Loucy (cell line): ENCODE results near the gene LRBA.

Source experiments
- H2AFZ ChIP-seq: fragments of 200-600 bp; sonication (generic); 2 replicates; pipeline ENCODE4 v1.6.0; 2016; ENCODE audit warnings: antibody characterized with exemption, mild to moderate bottlenecking, low read length, moderate library complexity
- H3F3A ChIP-seq: fragments of 200-600 bp; 2 replicates; pipeline ENCODE4 v1.6.0; 2016; ENCODE audit warnings: antibody characterized with exemption, low read depth, mild to moderate bottlenecking
- H3K27me3 ChIP-seq: fragments of 200-600 bp; sonication (generic); 2 replicates; pipeline ENCODE4 v1.6.1; 2014; ENCODE audit warnings: low read length, mild to moderate bottlenecking; ENCODE audit not compliant: insufficient read depth, poor library complexity, severe bottlenecking
- H3K36me3 ChIP-seq: fragments of 200-600 bp; sonication (generic); 2 replicates; pipeline ENCODE4 v1.6.1; 2016; ENCODE audit warnings: low read length; ENCODE audit not compliant: insufficient read depth
- H3K4me1 ChIP-seq: fragments of 200-600 bp; sonication (generic); 2 replicates; pipeline ENCODE4 v1.5.1; 2014; ENCODE audit warnings: low read length, mild to moderate bottlenecking; ENCODE audit not compliant: insufficient read depth, poor library complexity, severe bottlenecking
- H3K4me2 ChIP-seq: fragments of 200-600 bp; sonication (generic); 2 replicates; pipeline ENCODE4 v1.6.0; 2014; ENCODE audit warnings: antibody characterized with exemption, low read length, low read depth, mild to moderate bottlenecking; ENCODE audit not compliant: poor library complexity, severe bottlenecking
- H3K4me3 ChIP-seq: fragments of 200-600 bp; sonication (generic); 2 replicates; pipeline ENCODE4 v1.5.1; 2014; ENCODE audit warnings: low read length, mild to moderate bottlenecking, mixed read lengths; ENCODE audit not compliant: poor library complexity, severe bottlenecking
- H3K79me2 ChIP-seq: fragments of 200-600 bp; sonication (generic); 2 replicates; pipeline ENCODE4 v1.6.1; 2014; ENCODE audit warnings: low read length; ENCODE audit not compliant: insufficient read depth
- H3K9ac ChIP-seq: fragments of 200-600 bp; sonication (generic); 2 replicates; pipeline ENCODE4 v1.6.0; 2014; ENCODE audit warnings: mild to moderate bottlenecking, low read depth, low read length, moderate library complexity; ENCODE audit not compliant: poor library complexity, severe bottlenecking
- H3K9me2 ChIP-seq: fragments of 200-600 bp; sonication (generic); replicated peaks from 2 replicates; pipeline ENCODE4 v1.6.1; 2016; ENCODE audit warnings: low read depth, low read length, mixed read lengths
- H3K9me3 ChIP-seq: fragments of 200-600 bp; sonication (generic); 2 replicates; pipeline ENCODE4 v1.6.1; 2014; ENCODE audit warnings: mild to moderate bottlenecking, antibody characterized with exemption, low read length, low read depth; ENCODE audit not compliant: insufficient read depth
- H4K20me1 ChIP-seq: fragments of 200-600 bp; sonication (generic); 2 replicates; pipeline ENCODE4 v1.6.0; 2014; ENCODE audit warnings: antibody characterized with exemption, low read length, mild to moderate bottlenecking; ENCODE audit not compliant: insufficient read depth, poor library complexity, severe bottlenecking
- EZH2phosphoT487 ChIP-seq: fragments of 200-600 bp; IDR thresholded peaks from 2 replicates; pipeline ENCODE4 v1.6.1; 2018; ENCODE audit warnings: antibody characterized with exemption, mild to moderate bottlenecking, moderate library complexity, borderline replicate concordance
- TF ChIP-seq, protein P1 (sequence below): fragments of 200-600 bp; sonication (generic); conservative IDR thresholded peaks from 2 replicates; pipeline ENCODE4 v1.5.1; 2014; ENCODE audit warnings: mild to moderate bottlenecking, antibody characterized with exemption, low read length

The LRBA gene

DNA sequence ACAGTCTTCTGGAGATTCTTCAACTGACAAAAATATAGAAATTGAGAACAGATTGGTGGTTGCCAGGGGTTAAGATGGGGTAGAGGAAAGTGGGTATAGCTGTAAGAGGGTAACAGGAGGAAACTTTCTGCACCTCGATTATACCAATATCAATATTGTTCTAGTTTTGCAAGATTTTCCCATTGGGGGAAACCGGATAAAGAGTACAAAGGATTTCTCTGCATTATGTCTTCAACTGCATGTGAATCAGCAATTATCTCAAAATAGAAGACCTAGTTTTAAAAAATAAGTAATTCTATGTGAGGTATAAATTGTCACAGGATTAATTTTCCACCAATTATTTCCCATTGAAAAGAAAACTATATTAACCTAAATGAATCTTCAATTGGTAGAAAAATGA lies 65.7 kb downstream of the LRBA start:
- no peaks in the 10 kb centered on the region for H3K27me3 ChIP-seq
- no peak for TF ChIP-seq EZH2phosphoT487
- TF ChIP-seq, protein P1, sequence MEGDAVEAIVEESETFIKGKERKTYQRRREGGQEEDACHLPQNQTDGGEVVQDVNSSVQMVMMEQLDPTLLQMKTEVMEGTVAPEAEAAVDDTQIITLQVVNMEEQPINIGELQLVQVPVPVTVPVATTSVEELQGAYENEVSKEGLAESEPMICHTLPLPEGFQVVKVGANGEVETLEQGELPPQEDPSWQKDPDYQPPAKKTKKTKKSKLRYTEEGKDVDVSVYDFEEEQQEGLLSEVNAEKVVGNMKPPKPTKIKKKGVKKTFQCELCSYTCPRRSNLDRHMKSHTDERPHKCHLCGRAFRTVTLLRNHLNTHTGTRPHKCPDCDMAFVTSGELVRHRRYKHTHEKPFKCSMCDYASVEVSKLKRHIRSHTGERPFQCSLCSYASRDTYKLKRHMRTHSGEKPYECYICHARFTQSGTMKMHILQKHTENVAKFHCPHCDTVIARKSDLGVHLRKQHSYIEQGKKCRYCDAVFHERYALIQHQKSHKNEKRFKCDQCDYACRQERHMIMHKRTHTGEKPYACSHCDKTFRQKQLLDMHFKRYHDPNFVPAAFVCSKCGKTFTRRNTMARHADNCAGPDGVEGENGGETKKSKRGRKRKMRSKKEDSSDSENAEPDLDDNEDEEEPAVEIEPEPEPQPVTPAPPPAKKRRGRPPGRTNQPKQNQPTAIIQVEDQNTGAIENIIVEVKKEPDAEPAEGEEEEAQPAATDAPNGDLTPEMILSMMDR = no peak
- no peak overlapping the region for H2AFZ ChIP-seq
- H3F3A ChIP-seq = no peaks in the 10 kb centered on the region
- no peaks in the 10 kb centered on the region for H3K9me2 ChIP-seq
- H3K79me2 ChIP-seq = peaks cover 75% of the 10 kb centered on the region
- no peaks in the 10 kb centered on the region for H3K36me3 ChIP-seq
- peaks cover 13% of the 10 kb centered on the region for H4K20me1 ChIP-seq
- no peaks in the 10 kb centered on the region for H3K9me3 ChIP-seq
- no peak overlapping the region for H3K4me2 ChIP-seq
- no peak overlapping the region for H3K9ac ChIP-seq
- H3K4me1 ChIP-seq = peaks cover 4% of the 10 kb centered on the region
- H3K4me3 ChIP-seq = no peak overlapping the region

DNA sequence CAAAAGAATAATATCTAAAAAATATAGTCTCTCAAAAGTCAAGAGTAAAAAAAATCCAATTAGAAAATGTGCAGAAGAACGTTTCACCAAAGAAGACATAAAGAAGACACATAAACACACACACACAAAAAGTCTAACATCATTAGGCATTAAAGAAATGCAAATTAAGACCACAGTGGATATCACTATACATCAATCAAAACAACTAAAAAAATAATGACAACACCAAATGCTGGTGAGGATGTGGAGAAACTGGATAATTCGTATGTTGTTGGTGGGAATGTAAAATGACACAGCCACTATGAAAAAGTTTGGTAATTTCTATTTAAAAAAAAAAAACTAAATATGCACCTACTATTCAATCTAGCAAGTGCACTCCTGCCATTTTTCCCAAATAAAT lies 66.4 kb downstream of the LRBA start:
- Histone ChIP-seq H3K4me3 (no peak overlapping the region), H3F3A (no peaks in the 10 kb centered on the region), H3K4me2 (no peak overlapping the region), H3K4me1 (peaks cover 4% of the 10 kb centered on the region), H3K9me2 (no peaks in the 10 kb centered on the region), H3K79me2 (peaks cover 80% of the 10 kb centered on the region), H4K20me1 (peaks cover 13% of the 10 kb centered on the region), H2AFZ (no peak overlapping the region), H3K27me3 (no peaks in the 10 kb centered on the region), H3K9ac (no peak overlapping the region), H3K36me3 (no peaks in the 10 kb centered on the region), H3K9me3 (no peaks in the 10 kb centered on the region)
- TF ChIP-seq, protein P1 = no peak
- no peak for TF ChIP-seq EZH2phosphoT487

DNA sequence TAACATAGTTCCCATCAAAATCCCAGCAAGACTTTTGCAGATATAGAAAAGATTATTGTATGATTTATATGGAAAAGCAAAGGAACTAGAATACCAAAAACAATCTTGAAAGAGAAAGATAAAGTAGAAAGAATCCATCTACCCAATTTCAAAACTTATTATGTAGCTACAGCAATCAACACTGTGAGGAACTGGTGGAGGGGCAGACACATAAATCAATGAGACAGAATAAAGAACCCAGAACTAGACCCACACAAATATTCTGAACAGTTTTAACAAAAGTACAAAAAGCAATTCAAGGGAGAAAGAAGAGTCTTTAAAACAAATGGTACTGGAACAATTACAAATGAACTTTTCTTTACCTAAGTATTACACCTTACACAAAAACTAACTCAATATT lies 67.0 kb downstream of the LRBA start:
- peaks cover 85% of the 10 kb centered on the region for H3K79me2 ChIP-seq
- TF ChIP-seq, protein P1 = no peak
- no peak for TF ChIP-seq EZH2phosphoT487

More for the DNA sequence above, 67.0 kb downstream of the LRBA start:
- Histone ChIP-seq H3K4me2 (no peak overlapping the region), H3K9me3 (no peaks in the 10 kb centered on the region), H3K9me2 (no peaks in the 10 kb centered on the region), H3K36me3 (no peaks in the 10 kb centered on the region), H2AFZ (no peak overlapping the region), H3K27me3 (no peaks in the 10 kb centered on the region), H3K9ac (no peak overlapping the region), H3K4me3 (no peak overlapping the region), H3F3A (no peaks in the 10 kb centered on the region), H4K20me1 (peaks cover 13% of the 10 kb centered on the region), H3K4me1 (peaks cover 4% of the 10 kb centered on the region)
